Stomach (tissue), 4 donors: Measurements from ENCODE around the gene CDK13.

Experiments used
- POLR2A ChIP-seq, 4 donors: fragments of 450-650 bp; IDR thresholded peaks; one replicate each; pipeline ENCODE4 v1.6.1; 2016; ENCODE audit warnings: antibody characterized with exemption in 4 of 4, control low read depth in 2 of 4, mild to moderate bottlenecking in 1 of 4, moderate library complexity in 1 of 4
- POLR2AphosphoS5 ChIP-seq, 3 donors: sonication (generic); formaldehyde crosslinking; IDR thresholded peaks; one replicate each; pipeline ENCODE4 v1.6.1; 2016; ENCODE audit warnings: antibody characterized with exemption in 3 of 3

- TF ChIP-seq POLR2AphosphoS5 (IDR thresholded peaks at IDR 0.05) (no peak), POLR2A (IDR thresholded peaks at IDR 0.05) (no peak)
Observed at GRCh38 chr7:40095695-40096327, 145.8 kb downstream of the CDK13 start.
